CD4-positive, alpha-beta T cell (primary cell): ENCODE data around the gene FABP2. TPM values are rescaled to one million over a fixed set of nuclear protein-coding genes. Genes with fewer than 3 reads are reported as not detected.

Experiments
- ATAC-seq: fragments of 200-7000 bp; cut with Tn5 transposase; one replicate; pipeline ENCODE4 v1.10.0; 2022; ENCODE audit warnings: mild to moderate bottlenecking; ENCODE audit not compliant: poor library complexity
- CTCF ChIA-PET: fragments of 350-600 bp; sonication (Branson Sonifier 250); formaldehyde crosslinking; loops from one replicate; lab custom pipeline; 2021; ENCODE audit warnings: antibody characterized with exemption, inconsistent platforms; lab: Charles Lee
- POLR2A ChIA-PET: fragments of 350-600 bp; sonication (Branson Sonifier 250); formaldehyde crosslinking; loops from one replicate; lab custom pipeline; 2021; ENCODE audit warnings: antibody characterized with exemption, inconsistent platforms; lab: Charles Lee
- DNase-seq, 14 experiments: peaks; one replicate each; pipeline ENCODE4 v3.0.0-alpha.2; 2013 to 2020; ENCODE audit warnings: mixed read lengths in 2 of 14
- H3K27ac ChIP-seq, 2 donors: one replicate each; pipeline versions ENCODE4 v1.5.1 to v1.7.0; 2013; ENCODE audit warnings: low read length in 2 of 2, low read depth in 1 of 2, mild to moderate bottlenecking in 1 of 2
- H3K27me3 ChIP-seq, 2 experiments: 1 replicate in 1 of 2; 2 replicates in 1 of 2; pipeline versions ENCODE4 v1.6.1 to v1.7.0; 2013; ENCODE audit warnings: low read length in 2 of 2, control low read depth in 1 of 2, mild to moderate bottlenecking in 1 of 2, moderate library complexity in 1 of 2; ENCODE audit not compliant: insufficient read depth in 2 of 2, control insufficient read depth in 1 of 2
- H3K36me3 ChIP-seq: one replicate; pipeline ENCODE4 v1.6.1; 2013; ENCODE audit warnings: low read length, control low read depth; ENCODE audit not compliant: insufficient read depth
- H3K4me1 ChIP-seq: one replicate; pipeline ENCODE4 v1.6.1; 2013; ENCODE audit warnings: low read length, control low read depth; ENCODE audit not compliant: insufficient read depth
- H3K4me3 ChIP-seq: one replicate; pipeline ENCODE4 v1.5.1; 2013; ENCODE audit warnings: mild to moderate bottlenecking, low read length, moderate library complexity
- H3K9me3 ChIP-seq, 2 experiments: 1 replicate in 1 of 2; 2 replicates in 1 of 2; pipeline versions ENCODE4 v1.6.1 to v1.7.0; 2013; ENCODE audit warnings: low read length in 2 of 2, mild to moderate bottlenecking in 2 of 2, control low read depth in 1 of 2, moderate library complexity in 1 of 2; ENCODE audit not compliant: control insufficient read depth in 1 of 2, insufficient read depth in 1 of 2
- H3K27ac Mint-ChIP-seq: one replicate; pipeline ENCODE4 v1.8.0; 2020; ENCODE audit warnings: mixed read lengths
- H3K27me3 Mint-ChIP-seq: one replicate; pipeline ENCODE4 v1.8.0; 2021; ENCODE audit warnings: mixed read lengths
- H3K36me3 Mint-ChIP-seq: one replicate; pipeline ENCODE4 v1.8.0; 2021; ENCODE audit warnings: low read depth, mixed read lengths
- H3K4me1 Mint-ChIP-seq: one replicate; pipeline ENCODE4 v1.8.0; 2021; ENCODE audit warnings: low read depth, mixed read lengths
- H3K4me3 Mint-ChIP-seq: one replicate; pipeline ENCODE4 v1.8.0; 2020; ENCODE audit warnings: mild to moderate bottlenecking, mixed read lengths
- H3K9me3 Mint-ChIP-seq: one replicate; pipeline ENCODE4 v1.8.0; 2020; ENCODE audit warnings: mixed read lengths
- intact Hi-C, 2 experiments: fragments of 100-400 bp; cut with DNase I in 1 of 2; cut with micrococcal nuclease in 1 of 2; formaldehyde crosslinking; loops; one replicate each; pipeline versions ENCODE4 v1.15.1 to v1.9.0; 2023 to 2025; cut with DNase I, micrococcal nuclease
- total RNA-seq, 174 experiments: library from RNA in 2 of 174; stranded (reverse) in 2 of 174; gene quantifications; one replicate each; pipeline ENCODE4 v1.2.3 and lab custom pipeline; 2021 to 2026
- TF ChIP-seq, protein P1 (sequence below): fragments of 200-600 bp; IDR thresholded peaks from one replicate; pipeline ENCODE4 v1.8.0; 2022; ENCODE audit warnings: antibody characterized with exemption, mild to moderate bottlenecking

Gene FABP2
- total RNA-seq, 2 experiments from 2014 or later, result not detected

DNA sequence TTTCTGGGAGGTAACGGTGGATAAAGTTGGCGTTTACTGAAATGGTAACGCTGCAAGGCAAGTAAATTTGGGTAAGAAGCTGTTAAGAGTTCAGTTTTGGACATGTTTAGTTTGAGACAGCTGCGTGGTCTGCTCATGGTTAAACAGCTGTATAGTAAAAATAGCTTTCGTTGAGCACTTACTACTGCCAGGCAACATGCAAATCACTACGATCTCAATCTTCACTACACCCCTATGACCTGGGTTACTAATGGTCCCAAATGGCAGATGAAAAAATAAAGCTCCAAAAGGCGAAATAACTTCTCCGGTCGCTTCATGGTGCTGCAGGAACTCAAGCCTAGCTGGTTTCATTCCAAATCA, 22.2 kb downstream of the FABP2 start:
- Mint-ChIP-seq H3K9me3 (no peaks in the 10 kb centered on the region), H3K36me3 (peaks cover 48% of the 10 kb centered on the region), H3K4me1 (peaks cover 41% of the 10 kb centered on the region), H3K4me3 (peak overlapping the region; percentile 99), H3K27ac (peak overlapping the region; percentile 99), H3K27me3 (peaks cover 8% of the 10 kb centered on the region)
- Histone ChIP-seq H3K9me3 (no peaks in the 10 kb centered on the region), H3K4me3 (peak overlapping the region; percentile 78), H3K27ac (peak overlapping the region; percentile 85 to 89), H3K27me3 (no peaks in the 10 kb centered on the region), H3K4me1 (peaks cover 20% of the 10 kb centered on the region), H3K36me3 (peaks cover 30% of the 10 kb centered on the region)
- POLR2A ChIA-PET, result interaction anchor here (0.8 to 2.8 kb wide), 13 partner anchors 8 to 767 kb away, joined by 3 to 48 read pairs (median 4); partner anchors contain the start of genes MAD2L1 and USP53
- intact Hi-C loops, result loop anchor here (1.0 to 10.0 kb wide), 5 partner anchors 73 to 1025 kb away; partner anchors contain the start of gene USP53 (in 2 of the 2)
- CTCF ChIA-PET, result interaction anchor here (0.9 to 1.5 kb wide), 4 partner anchors 87 to 329 kb away, joined by 3 to 6 read pairs (median 4); partner anchors contain the start of genes PDE5A and USP53
- DNase-seq, result no peak
- no peak for ATAC-seq
- TF ChIP-seq, protein P1, sequence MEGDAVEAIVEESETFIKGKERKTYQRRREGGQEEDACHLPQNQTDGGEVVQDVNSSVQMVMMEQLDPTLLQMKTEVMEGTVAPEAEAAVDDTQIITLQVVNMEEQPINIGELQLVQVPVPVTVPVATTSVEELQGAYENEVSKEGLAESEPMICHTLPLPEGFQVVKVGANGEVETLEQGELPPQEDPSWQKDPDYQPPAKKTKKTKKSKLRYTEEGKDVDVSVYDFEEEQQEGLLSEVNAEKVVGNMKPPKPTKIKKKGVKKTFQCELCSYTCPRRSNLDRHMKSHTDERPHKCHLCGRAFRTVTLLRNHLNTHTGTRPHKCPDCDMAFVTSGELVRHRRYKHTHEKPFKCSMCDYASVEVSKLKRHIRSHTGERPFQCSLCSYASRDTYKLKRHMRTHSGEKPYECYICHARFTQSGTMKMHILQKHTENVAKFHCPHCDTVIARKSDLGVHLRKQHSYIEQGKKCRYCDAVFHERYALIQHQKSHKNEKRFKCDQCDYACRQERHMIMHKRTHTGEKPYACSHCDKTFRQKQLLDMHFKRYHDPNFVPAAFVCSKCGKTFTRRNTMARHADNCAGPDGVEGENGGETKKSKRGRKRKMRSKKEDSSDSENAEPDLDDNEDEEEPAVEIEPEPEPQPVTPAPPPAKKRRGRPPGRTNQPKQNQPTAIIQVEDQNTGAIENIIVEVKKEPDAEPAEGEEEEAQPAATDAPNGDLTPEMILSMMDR, result no peak

DNA sequence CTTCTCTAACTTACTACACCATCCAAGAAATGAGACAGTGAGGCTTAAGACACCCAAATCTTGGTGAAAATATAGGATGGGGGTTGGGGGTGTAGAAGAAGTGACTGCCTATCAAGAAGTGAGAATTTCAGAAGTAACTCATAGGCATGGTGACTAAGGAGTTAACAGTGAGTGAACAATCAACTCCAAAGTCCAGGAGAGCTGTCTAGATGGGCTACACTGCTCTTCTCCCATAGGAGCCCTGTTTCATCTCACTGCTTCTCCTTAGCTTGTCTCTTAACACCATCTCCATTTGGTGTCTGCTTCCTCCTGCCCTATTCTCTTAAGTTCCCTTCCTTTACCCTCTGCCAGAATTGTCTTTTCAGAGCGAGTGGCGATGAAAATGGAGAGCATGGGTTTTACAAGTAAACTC, 22.7 kb downstream of the FABP2 start:
- peaks cover 30% of the 10 kb centered on the region for H3K36me3 ChIP-seq
- H3K27me3 Mint-ChIP-seq, result peaks cover 4% of the 10 kb centered on the region
- ChIA-PET POLR2A (interaction anchor here (0.8 to 2.8 kb wide), 12 partner anchors 8 to 767 kb away, joined by 3 to 48 read pairs (median 4); partner anchors contain the start of genes MAD2L1 and USP53), CTCF (interaction anchor here (0.9 to 1.1 kb wide), 2 partner anchors 155 to 328 kb away, joined by 3 read pairs; no protein-coding TSS in a partner anchor)
- peak overlapping the region; percentile 85 to 89 for H3K27ac ChIP-seq
- peaks cover 20% of the 10 kb centered on the region for H3K4me1 ChIP-seq
- ATAC-seq, result no peak
- DNase-seq, result peak in 3 of 14 experiments; percentile 21 to 27 (median 26)
- peaks cover 41% of the 10 kb centered on the region for H3K4me1 Mint-ChIP-seq
- peak overlapping the region; percentile 78 for H3K4me3 ChIP-seq
- no peaks in the 10 kb centered on the region for H3K27me3 ChIP-seq
- peak overlapping the region; percentile 99 for H3K27ac Mint-ChIP-seq
- H3K36me3 Mint-ChIP-seq, result peaks cover 48% of the 10 kb centered on the region
- intact Hi-C loops, result no loop called here
- TF ChIP-seq, protein P1, result no peak
- no peaks in the 10 kb centered on the region for H3K9me3 Mint-ChIP-seq
- no peaks in the 10 kb centered on the region for H3K9me3 ChIP-seq
- peak overlapping the region; percentile 99 for H3K4me3 Mint-ChIP-seq

DNA sequence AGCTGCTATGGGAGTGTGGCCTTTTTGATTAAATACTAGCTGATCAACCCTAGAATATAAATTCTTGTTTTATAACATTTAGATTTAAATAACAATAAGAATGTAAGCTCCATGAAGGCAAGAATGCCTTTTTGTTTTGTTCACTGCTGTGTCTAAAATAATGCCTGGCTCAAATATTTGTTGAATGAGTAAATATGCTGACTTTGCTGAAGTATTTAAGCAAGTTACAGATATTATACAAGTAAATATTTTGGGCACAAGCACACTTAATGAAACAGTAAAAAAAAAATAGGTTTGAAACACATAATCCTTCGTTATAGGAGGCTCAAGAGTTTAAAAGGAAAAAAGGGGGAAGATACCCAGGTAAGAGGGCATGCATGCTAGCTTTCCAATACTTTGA, 24.1 kb downstream of the FABP2 start:
- POLR2A ChIA-PET, result interaction anchor here (0.6 to 1.8 kb wide), 2 partner anchors 85 to 331 kb away, joined by 3 to 9 read pairs; partner anchors contain the start of gene USP53
- H3K9me3 ChIP-seq, result no peaks in the 10 kb centered on the region

More for the DNA sequence above, 24.1 kb downstream of the FABP2 start:
- peaks cover 20% of the 10 kb centered on the region for H3K4me1 ChIP-seq
- intact Hi-C loops, result no loop called here
- DNase-seq (no peak), ATAC-seq (no peak)
- H3K27me3 Mint-ChIP-seq, result no peaks in the 10 kb centered on the region
- H3K27ac Mint-ChIP-seq, result peak overlapping the region; percentile 99
- peak overlapping the region; percentile 99 for H3K4me3 Mint-ChIP-seq
- peaks cover 32% of the 10 kb centered on the region for H3K36me3 ChIP-seq
- TF ChIP-seq, protein P1, result no peak
- peaks cover 56% of the 10 kb centered on the region for H3K36me3 Mint-ChIP-seq
- no peaks in the 10 kb centered on the region for H3K27me3 ChIP-seq
- CTCF ChIA-PET, result interaction anchor here (0.7 kb wide), 1 partner anchor 39 kb away, joined by 3 read pairs; no protein-coding TSS in a partner anchor
- H3K4me1 Mint-ChIP-seq, result peaks cover 41% of the 10 kb centered on the region
- H3K4me3 ChIP-seq, result no peak overlapping the region
- no peaks in the 10 kb centered on the region for H3K9me3 Mint-ChIP-seq
- no peak overlapping the region for H3K27ac ChIP-seq
